Left cardiac atrium (tissue), 4 donors: Measurements from ENCODE around the gene GSN. TPM values are rescaled to one million over a fixed set of nuclear protein-coding genes. Genes with fewer than 3 reads are reported as not detected.

Experiments used
- ATAC-seq, 2 donors: fragments of 200-7000 bp; cut with Tn5 transposase; one replicate each; pipeline ENCODE4 v1.9.1; 2020; ENCODE audit warnings: mild to moderate bottlenecking in 2 of 2, moderate library complexity in 2 of 2
- DNase-seq: peaks from one replicate; pipeline ENCODE4 v3.0.0-alpha.2; 2020
- intact Hi-C, 2 donors: fragments of 100-400 bp; cut with DNase I; formaldehyde crosslinking; loops; one replicate each; pipeline versions ENCODE4 v1.14.1 to v1.15.1; 2022 to 2023
- total RNA-seq, 2 donors: library from RNA; stranded (reverse); fragmentation: NEBNext Ultra II Directional; extraction: Animal tissue kit (Norgen Biotek cat#: 25700); gene quantifications; one replicate each; pipeline ENCODE4 v1.2.1, GENCODE V29; 2021
- donor health status: DM: no; HTN: yes; CAD: no.
- donor health status: DM: no; HTN: yes; CAD: no; lungs with severe emphysema.
- donor health status: DM: yes; HTN: yes; CAD: no.
- donor health status: Dilated cardiomyopathy.

The GSN gene
- total RNA-seq, 2 donors from 2014 or later = 881 to 1,287 TPM

DNA sequence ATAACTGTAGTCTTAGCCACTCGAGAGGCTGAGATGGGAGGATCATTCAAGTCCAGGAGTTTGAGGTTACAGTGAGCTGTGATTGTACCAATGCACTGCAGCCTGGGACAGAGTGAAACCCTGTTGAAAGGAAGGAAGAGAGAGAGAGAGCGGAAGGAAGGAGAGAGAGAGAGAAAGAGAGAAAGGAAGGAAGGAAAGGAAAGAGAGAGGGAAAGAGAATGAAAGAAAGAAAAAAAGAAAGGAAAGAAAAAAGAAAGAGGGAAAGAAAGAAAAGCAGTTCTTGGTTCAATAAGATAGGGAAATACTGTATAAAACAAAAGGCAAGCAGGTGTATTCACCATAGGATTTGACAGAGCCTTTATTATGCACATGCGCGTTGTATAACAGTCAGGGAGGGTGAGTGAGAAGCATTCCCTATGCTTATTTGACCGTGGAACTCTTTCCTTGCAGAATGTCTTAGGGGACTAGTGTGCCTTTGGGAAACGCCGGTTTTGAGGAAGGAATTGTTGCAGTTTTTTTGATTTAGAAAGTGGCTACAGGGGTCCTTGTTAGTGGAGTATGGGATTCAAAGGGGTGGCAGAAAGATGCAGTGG, 42.0 kb downstream of the GSN start:
- ATAC-seq (no peak), DNase-seq (no peak)
- intact Hi-C loops = loop anchor here in 1 of 2 donors (5.0 to 10.0 kb wide), 2 partner anchors 33 to 95 kb away; no protein-coding TSS in a partner anchor

DNA sequence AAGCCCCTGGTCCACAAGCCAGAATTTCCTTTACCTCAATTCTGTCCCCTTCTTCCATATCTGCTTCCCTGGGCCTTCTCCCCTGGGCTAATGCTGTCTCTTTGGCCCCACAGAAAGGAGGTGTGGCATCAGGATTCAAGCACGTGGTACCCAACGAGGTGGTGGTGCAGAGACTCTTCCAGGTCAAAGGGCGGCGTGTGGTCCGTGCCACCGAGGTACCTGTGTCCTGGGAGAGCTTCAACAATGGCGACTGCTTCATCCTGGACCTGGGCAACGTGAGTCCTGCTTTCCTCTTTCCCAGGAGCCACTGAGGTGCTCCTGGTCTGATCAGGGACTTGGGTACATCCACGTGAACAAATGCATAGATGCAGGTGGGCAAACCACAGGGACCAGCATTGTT, 42.6 kb downstream of the GSN start:
- DNase-seq (peak; percentile 17), ATAC-seq (no peak)
- intact Hi-C loops = loop anchor here in 1 of 2 donors (5.0 to 10.0 kb wide), 2 partner anchors 33 to 96 kb away; no protein-coding TSS in a partner anchor

DNA sequence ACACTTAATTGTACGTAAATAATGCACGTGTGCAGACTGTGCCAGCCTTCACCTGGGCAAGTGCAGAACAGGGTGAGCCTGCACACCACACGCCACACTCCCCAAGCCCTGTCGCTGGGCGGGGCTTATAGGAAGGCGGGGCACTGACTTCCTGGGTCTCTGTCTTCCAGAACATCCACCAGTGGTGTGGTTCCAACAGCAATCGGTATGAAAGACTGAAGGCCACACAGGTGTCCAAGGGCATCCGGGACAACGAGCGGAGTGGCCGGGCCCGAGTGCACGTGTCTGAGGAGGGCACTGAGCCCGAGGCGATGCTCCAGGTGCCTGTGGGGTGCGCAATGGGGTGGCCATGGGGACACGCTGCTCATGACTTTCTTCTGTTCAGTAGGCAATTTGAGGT, 44.2 kb downstream of the GSN start:
- DNase-seq (no peak), ATAC-seq (no peak)
- intact Hi-C loops = loop anchor here in 1 of 2 donors (5.0 to 10.0 kb wide), 2 partner anchors 35 to 97 kb away; no protein-coding TSS in a partner anchor

DNA sequence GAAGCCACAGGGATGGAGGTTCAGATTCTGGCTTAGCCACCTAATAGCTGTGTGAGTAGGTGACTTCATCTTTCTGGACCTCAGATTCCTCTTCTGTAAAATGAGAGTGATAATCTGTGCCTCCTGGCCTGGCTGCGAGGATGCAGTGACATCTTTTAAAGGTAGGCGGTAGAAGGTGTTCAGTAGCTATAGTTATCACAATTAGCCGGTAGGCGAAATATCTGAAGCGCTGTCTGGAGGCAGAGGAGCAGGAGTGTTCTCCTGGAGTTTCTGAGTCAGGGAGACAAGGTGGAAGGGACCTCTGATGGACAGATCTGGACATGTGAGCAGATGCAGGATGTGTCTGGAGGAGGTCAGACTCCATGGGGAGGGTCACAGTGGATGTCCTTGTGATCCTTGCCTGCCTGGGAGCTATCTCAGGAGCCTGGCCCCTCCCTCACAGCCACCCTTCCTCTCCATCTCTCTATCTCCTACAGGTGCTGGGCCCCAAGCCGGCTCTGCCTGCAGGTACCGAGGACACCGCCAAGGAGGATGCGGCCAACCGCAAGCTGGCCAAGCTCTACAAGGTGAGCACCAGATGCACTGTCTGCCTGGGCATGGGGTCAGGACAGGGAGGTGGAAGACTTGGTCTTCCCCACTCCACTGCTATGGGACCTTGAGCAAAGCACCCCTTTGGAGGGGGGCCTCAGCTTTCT, 45.6 kb downstream of the GSN start:
- intact Hi-C loops = loop anchor here in 1 of 2 donors (5.0 to 10.0 kb wide), 2 partner anchors 36 to 99 kb away; no protein-coding TSS in a partner anchor
- ATAC-seq (no peak), DNase-seq (no peak)

DNA sequence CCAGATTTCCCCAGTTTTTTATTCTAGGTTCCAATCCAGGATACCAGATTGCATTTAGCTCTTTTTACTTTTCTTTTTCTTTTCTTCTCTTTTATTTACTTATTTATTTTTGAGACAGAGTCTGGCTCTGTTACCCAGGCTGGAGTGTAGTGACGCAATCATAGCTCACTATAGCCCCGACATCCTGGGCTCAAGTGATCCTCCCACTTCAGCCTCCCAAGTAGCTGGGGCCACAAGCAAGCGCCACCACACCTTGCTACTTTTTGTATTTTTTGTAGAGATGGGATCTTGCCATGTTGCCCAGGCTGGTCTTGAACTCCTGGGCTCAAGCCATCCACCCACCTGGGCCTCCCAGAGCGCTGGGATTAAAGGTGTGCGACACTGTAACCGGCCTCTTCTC, 48.4 kb downstream of the GSN start:
- ATAC-seq = no peak
- no peak for DNase-seq
- intact Hi-C loops = loop anchor here (5.0 to 10.0 kb wide), 4 partner anchors 66 to 104 kb away; no protein-coding TSS in a partner anchor

DNA sequence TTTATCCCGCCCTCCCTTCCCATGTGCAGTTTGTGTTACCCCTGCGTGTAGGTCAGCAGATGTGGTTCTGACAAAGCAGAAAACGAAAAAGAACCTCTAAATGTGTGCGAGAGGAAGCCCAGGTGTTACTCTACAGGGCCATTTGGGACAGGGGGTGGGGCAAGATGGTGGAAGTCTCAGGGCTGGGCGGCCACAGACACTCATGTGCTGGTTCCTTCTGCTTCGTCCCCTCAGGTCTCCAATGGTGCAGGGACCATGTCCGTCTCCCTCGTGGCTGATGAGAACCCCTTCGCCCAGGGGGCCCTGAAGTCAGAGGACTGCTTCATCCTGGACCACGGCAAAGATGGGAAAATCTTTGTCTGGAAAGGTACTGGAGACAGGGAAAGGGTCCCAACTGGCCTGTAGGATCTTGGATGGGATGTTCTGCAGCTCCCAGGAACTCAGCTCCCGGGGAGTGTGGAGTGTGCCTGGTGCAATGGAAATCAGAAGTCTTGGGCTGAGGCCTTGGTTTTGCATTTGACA, 49.0 kb downstream of the GSN start:
- intact Hi-C loops = loop anchor here (5.0 to 10.0 kb wide), 4 partner anchors 65 to 105 kb away; no protein-coding TSS in a partner anchor
- no peak for DNase-seq

DNA sequence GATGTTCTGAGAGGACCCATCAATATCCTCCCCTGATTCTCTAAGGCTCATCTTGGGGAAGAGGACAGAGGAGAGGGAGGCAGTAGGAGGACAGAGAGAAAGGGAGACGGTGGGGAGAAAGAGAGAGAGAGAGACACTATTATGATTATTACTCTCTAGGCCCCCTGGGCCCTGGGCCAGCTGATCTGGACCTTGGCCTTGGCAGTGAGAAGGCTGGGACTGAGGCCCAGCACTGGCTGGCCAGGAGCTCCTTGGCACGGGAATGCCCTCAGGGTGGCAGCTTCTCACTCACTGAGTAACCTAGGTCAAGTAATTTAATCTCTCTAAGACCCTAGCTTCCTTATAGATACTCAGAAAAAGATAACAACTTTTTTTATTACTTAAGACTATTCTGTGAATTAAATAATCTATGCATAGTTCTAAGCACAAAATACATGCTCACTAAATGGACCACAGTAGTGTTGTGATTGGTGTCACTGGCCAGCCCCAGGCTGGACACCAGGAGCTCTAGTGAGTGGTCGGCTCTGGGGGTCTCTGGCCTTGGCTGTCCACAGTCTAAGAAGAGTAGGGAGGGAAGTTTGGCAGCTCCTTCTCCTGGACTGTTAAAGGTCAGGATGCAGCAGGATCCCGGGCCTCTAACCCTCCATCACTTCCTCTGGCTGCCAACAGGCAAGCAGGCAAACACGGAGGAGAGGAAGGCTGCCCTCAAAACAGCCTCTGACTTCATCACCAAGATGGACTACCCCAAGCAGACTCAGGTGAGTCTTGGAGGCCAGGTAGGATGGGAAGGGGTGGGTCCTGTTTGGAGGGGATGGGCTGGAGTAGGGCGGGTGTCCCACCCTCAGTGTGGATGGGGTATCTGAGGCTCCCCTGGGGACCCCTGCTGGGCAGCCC, 50.0 kb downstream of the GSN start:
- DNase-seq (no peak), ATAC-seq (peak; percentile 39 to 65)
- intact Hi-C loops = loop anchor here (5.0 to 10.0 kb wide), 4 partner anchors 64 to 106 kb away; no protein-coding TSS in a partner anchor

More for the DNA sequence above, 49.0 kb downstream of the GSN start:
- no peak for ATAC-seq

DNA sequence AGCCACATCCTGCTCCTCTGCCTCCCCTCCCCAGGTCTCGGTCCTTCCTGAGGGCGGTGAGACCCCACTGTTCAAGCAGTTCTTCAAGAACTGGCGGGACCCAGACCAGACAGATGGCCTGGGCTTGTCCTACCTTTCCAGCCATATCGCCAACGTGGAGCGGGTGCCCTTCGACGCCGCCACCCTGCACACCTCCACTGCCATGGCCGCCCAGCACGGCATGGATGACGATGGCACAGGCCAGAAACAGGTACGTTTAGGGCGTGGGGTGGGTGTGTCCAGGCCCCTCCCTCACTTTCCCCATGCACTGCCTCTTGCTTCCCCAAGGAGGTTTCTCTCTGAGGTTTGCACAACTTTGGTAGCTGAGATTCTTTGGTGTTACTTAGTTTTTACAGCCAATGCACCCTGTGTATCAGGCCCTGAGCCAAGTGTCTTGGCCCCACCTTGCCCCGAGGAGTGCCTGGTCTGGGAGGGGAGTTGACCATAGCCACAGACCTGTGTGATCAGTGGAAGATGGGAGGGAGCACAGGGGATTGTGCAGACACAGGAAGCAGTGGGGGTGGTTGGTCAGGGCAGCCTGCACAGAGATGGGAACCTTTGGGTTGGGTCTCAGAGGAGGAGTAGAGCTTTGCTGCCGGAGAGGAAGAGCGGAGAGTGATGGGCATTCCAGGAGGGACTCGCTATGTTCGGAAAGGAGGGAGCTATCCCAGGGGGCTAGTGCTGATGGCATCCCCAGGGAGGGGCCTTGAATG, 50.8 kb downstream of the GSN start:
- ATAC-seq (peak in 1 of 2 donors; percentile 5), DNase-seq (no peak)
- intact Hi-C loops = loop anchor here (5.0 to 10.0 kb wide), 4 partner anchors 63 to 107 kb away; no protein-coding TSS in a partner anchor

DNA sequence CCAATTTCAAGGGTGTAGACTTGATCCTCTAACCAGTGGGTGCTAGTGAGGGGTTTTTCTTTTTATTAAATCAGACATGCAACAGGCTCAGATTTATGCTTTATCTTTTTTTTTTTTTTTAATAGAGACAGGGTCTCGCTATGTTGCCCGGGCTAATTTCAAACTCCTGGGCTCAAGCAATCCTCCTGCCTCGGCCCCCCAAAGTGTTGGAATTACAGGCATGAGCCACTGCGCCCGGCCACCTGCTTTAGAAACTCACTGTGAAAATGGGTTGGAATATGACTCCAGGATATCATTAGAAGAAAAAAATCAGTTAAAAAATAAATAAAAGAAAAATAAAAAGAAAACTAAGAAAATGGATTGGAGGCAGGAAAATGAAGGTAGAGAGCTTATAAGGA, 51.4 kb downstream of the GSN start:
- DNase-seq = no peak
- intact Hi-C loops = loop anchor here (5.0 to 10.0 kb wide), 4 partner anchors 63 to 107 kb away; no protein-coding TSS in a partner anchor
- ATAC-seq = no peak

DNA sequence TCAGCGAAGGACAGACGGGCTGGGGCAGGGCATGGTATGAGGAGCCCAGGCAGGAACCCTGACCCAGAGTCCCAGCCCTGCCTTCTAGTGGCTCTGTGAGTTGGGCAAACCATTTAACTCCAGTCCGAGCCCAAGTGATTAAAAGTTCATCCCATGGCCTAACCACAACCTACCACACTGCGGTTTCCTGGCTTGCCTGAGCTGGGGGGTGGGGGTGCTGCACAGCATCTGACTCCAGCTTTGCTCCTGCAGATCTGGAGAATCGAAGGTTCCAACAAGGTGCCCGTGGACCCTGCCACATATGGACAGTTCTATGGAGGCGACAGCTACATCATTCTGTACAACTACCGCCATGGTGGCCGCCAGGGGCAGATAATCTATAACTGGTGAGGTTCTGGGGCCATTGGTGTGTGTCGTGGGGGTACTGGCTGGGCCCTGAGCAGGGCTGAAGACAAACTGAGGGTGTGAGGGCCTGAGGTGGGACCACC, 53.1 kb downstream of the GSN start:
- peak in 1 of 2 donors; percentile 3 for ATAC-seq
- intact Hi-C loops = loop anchor here in 1 of 2 donors (2.0 to 5.0 kb wide), 2 partner anchors 34 to 56 kb away; no protein-coding TSS in a partner anchor
- no peak for DNase-seq

DNA sequence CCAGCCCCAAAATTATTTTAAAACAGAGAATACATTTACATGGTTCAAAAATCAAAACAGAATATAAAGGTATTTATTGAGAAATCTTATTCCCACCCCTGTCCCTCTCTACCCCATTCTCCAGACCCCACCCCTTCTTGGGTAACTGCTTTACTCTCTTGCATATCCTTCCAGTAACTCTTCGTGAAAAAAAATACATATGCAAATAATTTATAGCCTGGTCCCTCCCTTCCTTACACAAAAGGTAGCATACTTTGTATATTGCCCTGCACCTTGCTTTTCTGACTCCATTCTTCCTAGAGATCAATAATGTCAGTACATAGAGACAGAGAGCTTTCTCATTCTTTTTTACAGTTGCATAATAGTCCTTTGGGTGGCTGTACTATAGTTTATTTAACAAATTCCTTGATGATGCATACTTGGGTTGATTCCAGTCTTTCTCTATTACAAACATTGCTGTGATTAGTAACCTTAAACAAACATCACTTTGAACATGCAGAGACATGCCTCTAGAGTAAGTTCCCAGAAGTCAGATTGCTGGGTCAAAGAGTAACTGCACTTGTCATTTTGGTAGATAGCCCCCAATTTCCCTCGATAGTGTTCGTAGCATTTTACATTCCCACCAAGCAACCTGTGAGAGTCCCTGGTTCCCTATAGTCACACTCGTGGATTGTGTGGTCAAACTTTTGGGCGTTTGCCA, 54.2 kb downstream of the GSN start:
- ATAC-seq (no peak), DNase-seq (no peak)
- intact Hi-C loops = loop anchor here in 1 of 2 donors (5.0 kb wide), 1 partner anchor 35 kb away; no protein-coding TSS in a partner anchor

DNA sequence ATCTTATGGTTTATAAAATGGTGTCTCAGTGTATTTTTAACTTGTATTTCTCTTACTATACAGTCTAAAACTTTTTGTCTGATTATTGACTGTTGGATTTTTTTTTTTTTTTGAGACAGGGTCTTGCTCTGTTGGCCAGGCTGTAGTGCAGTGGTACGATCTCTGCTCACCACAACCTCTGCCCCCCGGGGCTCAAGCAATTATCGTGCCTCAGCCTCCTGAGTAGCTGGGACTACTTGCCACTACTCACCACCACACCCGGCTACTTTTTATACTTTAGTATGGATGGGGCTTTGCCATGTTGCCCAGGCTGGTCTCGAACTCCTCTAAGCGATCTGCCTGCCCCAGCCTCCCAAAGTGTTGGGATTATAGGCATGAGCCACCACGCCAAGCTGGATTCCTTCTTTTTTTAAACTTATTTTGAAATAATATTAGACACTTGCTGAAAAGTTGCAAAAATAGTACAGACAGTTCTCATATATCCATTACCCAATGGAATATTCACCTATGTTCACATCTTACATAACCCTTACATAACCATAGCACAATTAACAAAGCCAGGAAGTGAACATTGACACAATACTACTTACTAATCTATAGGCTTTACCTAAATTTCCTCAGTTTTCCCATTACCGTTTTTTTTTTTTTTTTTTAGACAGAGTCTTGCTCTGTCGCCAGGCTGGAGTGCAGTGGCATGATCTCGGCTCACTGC, 54.9 kb downstream of the GSN start:
- ATAC-seq (no peak), DNase-seq (no peak)
- intact Hi-C loops = loop anchor here in 1 of 2 donors (5.0 kb wide), 1 partner anchor 36 kb away; no protein-coding TSS in a partner anchor

DNA sequence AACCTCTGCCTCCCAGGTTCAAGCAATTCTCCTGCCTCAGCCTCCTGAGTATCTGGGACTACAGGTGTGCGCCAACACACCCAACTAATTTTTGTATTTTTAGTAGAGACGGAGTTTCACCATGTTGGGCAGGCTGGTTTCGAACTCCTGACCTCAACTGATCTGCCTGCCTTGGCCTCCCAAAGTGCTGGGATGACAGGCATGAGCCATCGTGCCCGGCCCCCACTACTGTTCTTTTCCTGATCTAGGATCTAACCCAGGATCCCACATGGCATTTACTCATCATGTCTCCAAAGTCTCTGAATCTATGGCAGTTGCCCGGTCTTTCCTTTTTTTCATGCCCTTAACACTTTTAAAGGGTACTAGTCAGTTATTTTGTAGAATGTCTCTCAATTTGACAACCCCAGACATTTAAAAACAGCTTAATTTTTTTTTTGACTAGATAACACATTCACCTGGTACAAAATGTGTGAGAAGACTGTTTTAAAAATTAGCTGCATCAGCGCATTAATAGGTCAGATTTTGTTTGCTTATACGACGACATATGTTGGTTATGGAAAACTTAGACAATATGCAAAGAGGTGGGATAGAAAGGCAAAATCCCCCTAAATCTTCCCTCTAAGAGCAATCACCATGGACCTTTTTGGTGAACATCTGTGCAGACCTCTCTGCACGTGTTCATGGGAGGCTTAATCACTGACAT, 55.6 kb downstream of the GSN start:
- DNase-seq = no peak
- intact Hi-C loops = loop anchor here in 1 of 2 donors (5.0 kb wide), 1 partner anchor 36 kb away; no protein-coding TSS in a partner anchor
- no peak for ATAC-seq

DNA sequence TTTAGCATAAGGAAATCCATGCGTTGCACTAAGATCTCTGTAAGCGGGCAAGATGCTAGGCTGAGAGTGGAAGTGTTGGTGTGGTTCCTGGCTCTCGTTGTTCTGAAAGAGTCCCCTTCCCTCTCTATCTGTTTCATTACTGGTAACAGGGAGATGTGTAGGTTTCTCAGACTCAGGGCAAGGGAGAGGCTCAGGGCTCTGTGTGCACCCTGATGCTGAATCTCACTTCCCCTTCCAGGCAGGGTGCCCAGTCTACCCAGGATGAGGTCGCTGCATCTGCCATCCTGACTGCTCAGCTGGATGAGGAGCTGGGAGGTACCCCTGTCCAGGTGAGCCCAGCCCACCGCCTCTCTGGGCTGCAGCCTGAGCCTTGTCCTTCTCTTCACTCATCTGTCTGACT, 56.4 kb downstream of the GSN start:
- intact Hi-C loops = loop anchor here in 1 of 2 donors (5.0 kb wide), 1 partner anchor 37 kb away; no protein-coding TSS in a partner anchor
- ATAC-seq = no peak
- DNase-seq = no peak

DNA sequence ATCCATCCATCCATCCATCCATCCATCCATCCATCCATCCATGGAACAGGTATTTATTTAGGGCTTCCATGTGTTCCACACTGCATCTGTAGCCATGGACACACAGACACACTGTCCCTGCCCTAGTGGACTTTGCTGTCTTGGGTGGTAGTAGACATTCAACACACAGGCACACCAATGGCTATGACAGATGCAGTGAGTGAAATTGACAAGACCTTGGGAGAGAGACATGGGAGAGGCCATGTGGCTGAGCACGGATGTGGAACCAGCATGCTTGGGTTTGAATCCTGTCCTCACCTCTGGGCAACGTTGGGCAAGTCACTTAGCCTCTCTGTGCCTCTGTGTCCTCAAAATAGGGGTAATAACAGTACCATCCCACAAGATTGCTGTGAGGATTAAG, 56.8 kb downstream of the GSN start:
- no peak for DNase-seq
- intact Hi-C loops = loop anchor here in 1 of 2 donors (5.0 kb wide), 1 partner anchor 37 kb away; no protein-coding TSS in a partner anchor
- ATAC-seq = no peak

DNA sequence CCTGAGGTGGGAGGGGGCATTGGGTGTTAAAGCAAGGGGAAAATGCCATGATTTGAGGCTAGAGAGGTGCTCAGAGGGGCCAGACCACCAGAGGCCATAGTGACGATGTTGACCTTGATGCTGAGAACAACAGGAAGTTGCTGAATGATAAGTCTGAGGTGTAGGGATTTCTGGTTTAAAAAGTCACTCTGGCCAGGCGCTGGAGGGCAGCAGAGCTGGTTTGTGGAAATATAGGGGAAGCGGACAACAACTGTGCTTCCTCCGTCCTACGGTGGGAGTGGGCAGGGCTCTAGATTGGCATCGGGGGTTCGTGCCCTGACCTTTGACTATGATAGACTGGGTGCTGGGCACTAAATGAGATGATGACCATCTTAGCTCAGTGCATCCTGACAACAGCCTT, 57.4 kb downstream of the GSN start:
- intact Hi-C loops = no loop called here
- ATAC-seq (peak in 1 of 2 donors; percentile 0), DNase-seq (no peak)
